Chondrocyte (in vitro differentiated cells): ENCODE data around the gene CRYBG2. TPM values are rescaled to one million over a fixed set of nuclear protein-coding genes. Genes with fewer than 3 reads are reported as not detected.
"Not testable (repeated sequence)": the region's sequence is repeated elsewhere in the genome, so short reads cannot be mapped to it uniquely, and the experiment has no call there.

Source experiments
- DNase-seq: peaks from one replicate; pipeline ENCODE4 v3.0.0; 2021; ENCODE audit warnings: mixed read lengths, low spot score
- H3K27ac Mint-ChIP-seq: one replicate; pipeline ENCODE4 v1.8.0; 2021; ENCODE audit warnings: mild to moderate bottlenecking, moderate library complexity, mixed read lengths; ENCODE audit not compliant: unreplicated experiment
- H3K27me3 Mint-ChIP-seq: 2 replicates; pipeline ENCODE4 v1.8.0; 2021; ENCODE audit warnings: low read depth, mixed read lengths
- H3K36me3 Mint-ChIP-seq: 2 replicates; pipeline ENCODE4 v1.8.0; 2021; ENCODE audit warnings: low read depth, mixed read lengths
- H3K4me1 Mint-ChIP-seq: 2 replicates; pipeline ENCODE4 v1.8.0; 2021; ENCODE audit warnings: low read depth, mild to moderate bottlenecking, mixed read lengths
- H3K4me3 Mint-ChIP-seq: one replicate; pipeline ENCODE4 v1.8.0; 2021; ENCODE audit warnings: mild to moderate bottlenecking, moderate library complexity, mixed read lengths; ENCODE audit not compliant: unreplicated experiment
- H3K9me3 Mint-ChIP-seq: 2 replicates; pipeline ENCODE4 v1.8.0; 2021; ENCODE audit warnings: low read depth, mixed read lengths
- CTCF ChIP-seq: fragments of 200-600 bp; sonication (generic); IDR thresholded peaks from 2 replicates; pipeline ENCODE4 v1.5.0; 2021; ENCODE audit warnings: antibody characterized with exemption, mild to moderate bottlenecking, moderate library complexity
- total RNA-seq: library from RNA; stranded (reverse); gene quantifications from 3 replicates; pipeline ENCODE4 v1.2.1, GENCODE V29; 2021

The CRYBG2 gene
- total RNA-seq, 1 donor from 2014 or later: not detected

GRCh38 chr1:26337625-26338024 lies 16.3 kb downstream of the CRYBG2 start:
- peaks cover 6% of the 10 kb centered on the region for H3K4me1 Mint-ChIP-seq
- no peak for TF ChIP-seq CTCF
- H3K27ac Mint-ChIP-seq: no peak overlapping the region
- H3K4me3 Mint-ChIP-seq: no peak overlapping the region
- no peaks in the 10 kb centered on the region for H3K9me3 Mint-ChIP-seq
- H3K27me3 Mint-ChIP-seq: peaks cover 6% of the 10 kb centered on the region
- no peak for DNase-seq
- no peaks in the 10 kb centered on the region for H3K36me3 Mint-ChIP-seq

GRCh38 chr1:26337206-26337535 lies 16.8 kb downstream of the CRYBG2 start:
- TF ChIP-seq CTCF: no peak
- Mint-ChIP-seq H3K9me3 (no peaks in the 10 kb centered on the region), H3K36me3 (no peaks in the 10 kb centered on the region), H3K27ac (no peak overlapping the region), H3K27me3 (peaks cover 6% of the 10 kb centered on the region), H3K4me3 (no peak overlapping the region), H3K4me1 (peaks cover 6% of the 10 kb centered on the region)
- no peak for DNase-seq

GRCh38 chr1:26336477-26337205 lies 17.3 kb downstream of the CRYBG2 start:
- peaks cover 5% of the 10 kb centered on the region for H3K27me3 Mint-ChIP-seq
- peak overlapping the region; percentile 74 for H3K4me3 Mint-ChIP-seq
- no peak for TF ChIP-seq CTCF
- H3K9me3 Mint-ChIP-seq: no peaks in the 10 kb centered on the region
- H3K36me3 Mint-ChIP-seq: no peaks in the 10 kb centered on the region
- peaks cover 8% of the 10 kb centered on the region for H3K4me1 Mint-ChIP-seq
- peak overlapping the region; percentile 22 for H3K27ac Mint-ChIP-seq
- DNase-seq: no peak

- H3K27ac Mint-ChIP-seq: no peak overlapping the region
- DNase-seq: no peak
- no peaks in the 10 kb centered on the region for H3K9me3 Mint-ChIP-seq
- peaks cover 12% of the 10 kb centered on the region for H3K4me1 Mint-ChIP-seq
- H3K36me3 Mint-ChIP-seq: no peaks in the 10 kb centered on the region
- no peak for TF ChIP-seq CTCF
- H3K4me3 Mint-ChIP-seq: peak overlapping the region; percentile 74
- H3K27me3 Mint-ChIP-seq: peaks cover 8% of the 10 kb centered on the region
Measured at GRCh38 chr1:26335774-26336476, 18.0 kb downstream of the CRYBG2 start.

- not testable (repeated sequence) for H3K4me3 Mint-ChIP-seq, H3K27me3 Mint-ChIP-seq, DNase-seq, H3K27ac Mint-ChIP-seq, H3K9me3 Mint-ChIP-seq, H3K36me3 Mint-ChIP-seq
- peaks cover 12% of the 10 kb centered on the region for H3K4me1 Mint-ChIP-seq
Measured at GRCh38 chr1:26333312-26333711, 20.6 kb downstream of the CRYBG2 start.

- DNase-seq: no peak
- TF ChIP-seq CTCF: no peak
- Mint-ChIP-seq H3K27ac (no peak overlapping the region), H3K36me3 (no peaks in the 10 kb centered on the region), H3K27me3 (peaks cover 4% of the 10 kb centered on the region), H3K9me3 (no peaks in the 10 kb centered on the region), H3K4me1 (peaks cover 6% of the 10 kb centered on the region), H3K4me3 (no peak overlapping the region)
Measured at GRCh38 chr1:26330276-26330675, 23.7 kb downstream of the CRYBG2 start.

GRCh38 chr1:26329380-26329779 lies 24.6 kb downstream of the CRYBG2 start:
- not testable (repeated sequence) for DNase-seq, H3K9me3 Mint-ChIP-seq, H3K4me3 Mint-ChIP-seq, H3K27me3 Mint-ChIP-seq, H3K27ac Mint-ChIP-seq, H3K4me1 Mint-ChIP-seq, H3K36me3 Mint-ChIP-seq
